PFSK-1 (cell line): ENCODE data around the gene RAB6B.

Experiments
- POLR2AphosphoS5 ChIP-seq: IDR thresholded peaks from 2 replicates; pipeline ENCODE4 v1.6.1; 2012; ENCODE audit warnings: low read depth, mild to moderate bottlenecking, control low read depth, low read length, moderate library complexity
- REST ChIP-seq, 2 experiments: IDR thresholded peaks; 2 replicates each; pipeline versions ENCODE4 v1.6.1 to v1.8.0; 2011 to 2012; ENCODE audit warnings: low read depth in 2 of 2, low read length in 2 of 2, control low read depth in 1 of 2, inconsistent platforms in 1 of 2, mild to moderate bottlenecking in 1 of 2, moderate library complexity in 1 of 2; ENCODE audit not compliant: insufficient read depth in 1 of 2
- SIN3A ChIP-seq: IDR thresholded peaks from 2 replicates; pipeline ENCODE4 v1.6.1; 2012; ENCODE audit warnings: mild to moderate bottlenecking, low read length, moderate library complexity, borderline replicate concordance; ENCODE audit not compliant: insufficient read depth
- TAF1 ChIP-seq: IDR thresholded peaks from 2 replicates; pipeline ENCODE4 v1.6.1; 2012; ENCODE audit warnings: low read length, control low read depth, borderline replicate concordance; ENCODE audit not compliant: insufficient read depth

- no peak for TF ChIP-seq POLR2AphosphoS5
- no peak for TF ChIP-seq REST (IDR thresholded peaks at IDR 0.05; ENCODE audit: insufficient read depth in 1 of 2, low read depth in 2 of 2, low read length in 2 of 2)
- TF ChIP-seq TAF1, result no peak
- TF ChIP-seq SIN3A, result no peak
Observed at GRCh38 chr3:133868186-133868585, 27.5 kb downstream of the RAB6B start.
